Measurements from ENCODE around the gene GREB1L. TPM values are rescaled to one million over a fixed set of nuclear protein-coding genes. Genes with fewer than 3 reads are reported as not detected.
A peak's percentile ranks its signal among the peaks of the same experiment; 100 is the strongest.

GREB1L gene
- total RNA-seq (not detected in 2 replicates), polyA plus RNA-seq (not detected in 2 replicates), polyA minus RNA-seq (not detected in 2 replicates)
- 0.35 TPM for total RNA-seq (2013)

GRCh38 chr18:21242141-21242779 lies at the start of gene GREB1L:
Gene GREB1L (plus strand): TSS chr18:21242232. CDS start chr18:21383519, 141,287 bp downstream.
- ATAC-seq (ENCODE audit: low read depth) (no peak), DNase-seq (no peak)
- Histone ChIP-seq H3K27me3 (replicated peaks in 1 of 4; ENCODE audit: control extremely low read depth in 1 of 4, control insufficient read depth in 3 of 4, insufficient read depth in 4 of 4, low read length in 3 of 4) (peaks cover 0 to 31% (median 24%) of the 10 kb centered on the region in 4 experiments), H2AFZ (ENCODE audit: insufficient read depth, low read depth, low read length, poor library complexity, severe bottlenecking) (peak within 1 kb of the TSS; percentile 38), H3K36me3 (replicated peaks in 1 of 2; ENCODE audit: control extremely low read depth in 1 of 2, control insufficient read depth in 1 of 2, extremely low read depth in 1 of 2, insufficient read depth in 2 of 2, low read length in 1 of 2) (no peaks in the 10 kb centered on the region), H3K9me3 (ENCODE audit: control extremely low read depth in 1 of 3, control insufficient read depth in 2 of 3, insufficient read depth in 1 of 3, low read length in 2 of 3) (peaks cover 0 to 7% (median 0%) of the 10 kb centered on the region in 3 donors), H3K27ac (ENCODE audit: low read length in 2 of 2) (no peak within 1 kb of the TSS), H3K4me2 (replicated peaks; ENCODE audit: low read depth, low read length, poor library complexity, severe bottlenecking) (peak within 1 kb of the TSS; percentile 30), H3K4me3 (ENCODE audit: control extremely low read depth in 1 of 5, extremely low read depth in 1 of 5, insufficient read depth in 1 of 5, low read depth in 2 of 5, low read length in 4 of 5) (no peak within 1 kb of the TSS), H3K4me1 (ENCODE audit: control insufficient read depth in 2 of 2, insufficient read depth in 2 of 2, low read length in 2 of 2) (peaks cover 2 to 4% of the 10 kb centered on the region in 2 donors), H3K9ac (ENCODE audit: low read length) (no peak within 1 kb of the TSS), H3K79me2 (ENCODE audit: control insufficient read depth, insufficient read depth, low read length) (no peaks in the 10 kb centered on the region), H4K20me1 (ENCODE audit: control insufficient read depth, insufficient read depth, low read length, poor library complexity, severe bottlenecking) (no peaks in the 10 kb centered on the region)
- peaks cover 58% of the 10 kb centered on the region for H3K27me3 Mint-ChIP-seq
- no peaks in the 10 kb centered on the region for H3K9me3 Mint-ChIP-seq (ENCODE audit: insufficient read depth)
- CTCF ChIA-PET = no interaction called here
- WGBS (ENCODE audit: insufficient coverage) = 2% methylated on average over 87 of the region's 87 CpGs
- H3K27ac Mint-ChIP-seq = no peak within 1 kb of the TSS
- H3K4me1 Mint-ChIP-seq = peaks cover 13% of the 10 kb centered on the region
- intact Hi-C loops (cut with micrococcal nuclease) = no loop called here
- TF ChIP-seq CTCF (IDR thresholded peaks at IDR 0.05) (no peak), EZH2 (IDR thresholded peaks at IDR 0.05; ENCODE audit: borderline replicate concordance, insufficient read depth, low read depth, low read length, poor library complexity, severe bottlenecking) (no peak)
- POLR2A ChIA-PET = no interaction called here
- H3K4me3 Mint-ChIP-seq = peak within 1 kb of the TSS; percentile 55

- no peak overlapping the region for H3K27ac ChIP-seq (ENCODE audit: low read length in 2 of 2)
- H3K4me2 ChIP-seq (replicated peaks; ENCODE audit: low read depth, low read length, poor library complexity, severe bottlenecking) = no peak overlapping the region
- no peak overlapping the region for H3K27ac Mint-ChIP-seq
- no peaks in the 10 kb centered on the region for H3K4me1 Mint-ChIP-seq
- no peak for DNase-seq
- H3K4me3 Mint-ChIP-seq = no peak overlapping the region
- no peak overlapping the region for H3K4me3 ChIP-seq (ENCODE audit: control extremely low read depth in 1 of 5, extremely low read depth in 1 of 5, insufficient read depth in 1 of 5, low read depth in 2 of 5, low read length in 4 of 5)
- H4K20me1 ChIP-seq (ENCODE audit: control insufficient read depth, insufficient read depth, low read length, poor library complexity, severe bottlenecking) = no peaks in the 10 kb centered on the region
- no peak overlapping the region for H3K9ac ChIP-seq (ENCODE audit: low read length)
- H3K36me3 ChIP-seq (replicated peaks in 1 of 2; ENCODE audit: control extremely low read depth in 1 of 2, control insufficient read depth in 1 of 2, extremely low read depth in 1 of 2, insufficient read depth in 2 of 2, low read length in 1 of 2) = no peaks in the 10 kb centered on the region
- no peaks in the 10 kb centered on the region for H3K4me1 ChIP-seq (ENCODE audit: control insufficient read depth in 2 of 2, insufficient read depth in 2 of 2, low read length in 2 of 2)
- peaks cover 13% of the 10 kb centered on the region for H3K27me3 Mint-ChIP-seq
- TF ChIP-seq CTCF (IDR thresholded peaks at IDR 0.05) (no peak), EZH2 (IDR thresholded peaks at IDR 0.05; ENCODE audit: borderline replicate concordance, insufficient read depth, low read depth, low read length, poor library complexity, severe bottlenecking) (no peak)
- WGBS (ENCODE audit: insufficient coverage) = no CpG with 5 or more reads among the region's 5 CpGs
- no peak overlapping the region for H2AFZ ChIP-seq (ENCODE audit: insufficient read depth, low read depth, low read length, poor library complexity, severe bottlenecking)
- ChIA-PET CTCF (interaction anchor here (1.1 to 3.2 kb wide), 4 partner anchors 8 to 1512 kb away, joined by 4 to 9 read pairs (median 6); no protein-coding TSS in a partner anchor), POLR2A (no interaction called here)
- no peaks in the 10 kb centered on the region for H3K9me3 Mint-ChIP-seq (ENCODE audit: insufficient read depth)
- no peaks in the 10 kb centered on the region for H3K27me3 ChIP-seq (replicated peaks in 1 of 4; ENCODE audit: control extremely low read depth in 1 of 4, control insufficient read depth in 3 of 4, insufficient read depth in 4 of 4, low read length in 3 of 4)
- H3K79me2 ChIP-seq (ENCODE audit: control insufficient read depth, insufficient read depth, low read length) = no peaks in the 10 kb centered on the region
- no peak for ATAC-seq (ENCODE audit: low read depth)
- H3K9me3 ChIP-seq (ENCODE audit: control extremely low read depth in 1 of 3, control insufficient read depth in 2 of 3, insufficient read depth in 1 of 3, low read length in 2 of 3) = no peaks in the 10 kb centered on the region
- intact Hi-C loops (cut with micrococcal nuclease) = no loop called here
These were observed 49.8 kb upstream of the GREB1L start for GRCh38 chr18:21192308-21192624.

Measured in B cell (primary cell).